ENCODE measurements around the gene RAB11FIP3. TPM values are rescaled to one million over a fixed set of nuclear protein-coding genes. Genes with fewer than 3 reads are reported as not detected.

The RAB11FIP3 gene
- total RNA-seq, 1 experiment from 2014 or later = 33.7 TPM

DNA sequence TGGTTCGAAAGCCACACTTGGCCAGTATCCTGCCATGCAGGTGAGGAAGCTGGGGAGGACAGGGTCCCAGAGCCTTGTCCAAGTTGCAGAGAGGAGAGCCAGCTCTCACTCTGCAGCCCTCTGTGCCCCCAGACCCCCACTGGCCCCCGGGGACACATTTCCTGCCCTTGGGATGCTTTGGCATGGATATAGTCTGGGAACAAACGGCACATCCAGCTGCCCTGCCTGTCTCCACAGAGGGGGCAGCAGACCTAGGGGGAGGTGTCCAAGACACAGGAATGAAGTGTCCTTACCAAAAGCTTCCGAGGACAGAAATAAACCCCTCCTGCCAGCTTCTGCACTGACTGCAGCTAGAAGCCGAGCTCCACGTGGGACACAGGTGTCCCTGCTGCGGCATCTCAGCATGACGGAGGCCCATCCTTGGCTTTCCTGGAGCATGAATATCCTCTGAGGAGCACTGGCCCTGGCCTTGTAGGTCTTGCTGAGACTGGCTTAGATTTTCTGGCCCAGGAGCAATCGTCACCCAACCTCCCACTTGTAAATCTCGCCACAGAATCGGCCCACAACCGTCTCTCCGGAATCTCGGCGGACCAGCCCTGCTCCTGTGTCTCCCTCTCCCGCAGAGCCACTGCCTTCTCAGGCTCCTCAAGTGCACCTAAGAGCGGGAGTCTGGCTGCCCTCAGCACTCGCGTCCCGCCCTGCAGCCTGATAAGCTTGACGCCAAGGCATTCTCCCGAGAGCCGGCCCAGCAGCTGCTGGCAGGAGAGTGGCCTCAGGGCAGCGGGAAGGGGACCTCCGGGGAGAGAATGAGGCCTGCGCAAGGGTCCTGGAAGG lies 100.9 kb downstream of the RAB11FIP3 start:
- peaks cover 83% of the 10 kb centered on the region for H3K36me3 Mint-ChIP-seq (ENCODE audit: insufficient read depth, unreplicated experiment)
- intact Hi-C loops (cut with micrococcal nuclease; ENCODE audit: unreplicated experiment) = loop anchor here (10.0 kb wide), 1 partner anchor 108 kb away; the partner anchor contains the start of genes METTL26 and WFIKKN1
- peak overlapping the region; percentile 92 for H3K4me3 Mint-ChIP-seq (ENCODE audit: low read depth, unreplicated experiment)
- no peaks in the 10 kb centered on the region for H3K27me3 Mint-ChIP-seq (ENCODE audit: unreplicated experiment)
- CTCF ChIA-PET = interaction anchor here (0.5 to 0.7 kb wide), 3 partner anchors 59 to 612 kb away, joined by 3 to 4 read pairs (median 3); no protein-coding TSS in a partner anchor
- TF ChIP-seq, protein P1, sequence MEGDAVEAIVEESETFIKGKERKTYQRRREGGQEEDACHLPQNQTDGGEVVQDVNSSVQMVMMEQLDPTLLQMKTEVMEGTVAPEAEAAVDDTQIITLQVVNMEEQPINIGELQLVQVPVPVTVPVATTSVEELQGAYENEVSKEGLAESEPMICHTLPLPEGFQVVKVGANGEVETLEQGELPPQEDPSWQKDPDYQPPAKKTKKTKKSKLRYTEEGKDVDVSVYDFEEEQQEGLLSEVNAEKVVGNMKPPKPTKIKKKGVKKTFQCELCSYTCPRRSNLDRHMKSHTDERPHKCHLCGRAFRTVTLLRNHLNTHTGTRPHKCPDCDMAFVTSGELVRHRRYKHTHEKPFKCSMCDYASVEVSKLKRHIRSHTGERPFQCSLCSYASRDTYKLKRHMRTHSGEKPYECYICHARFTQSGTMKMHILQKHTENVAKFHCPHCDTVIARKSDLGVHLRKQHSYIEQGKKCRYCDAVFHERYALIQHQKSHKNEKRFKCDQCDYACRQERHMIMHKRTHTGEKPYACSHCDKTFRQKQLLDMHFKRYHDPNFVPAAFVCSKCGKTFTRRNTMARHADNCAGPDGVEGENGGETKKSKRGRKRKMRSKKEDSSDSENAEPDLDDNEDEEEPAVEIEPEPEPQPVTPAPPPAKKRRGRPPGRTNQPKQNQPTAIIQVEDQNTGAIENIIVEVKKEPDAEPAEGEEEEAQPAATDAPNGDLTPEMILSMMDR (IDR thresholded peaks at IDR 0.05; ENCODE audit: unreplicated experiment) = no peak
- H3K27ac Mint-ChIP-seq (ENCODE audit: unreplicated experiment) = peak overlapping the region; percentile 56
- TSS peak; percentile 34 for BruUV-seq (replicated peaks)
- H3K4me1 Mint-ChIP-seq (ENCODE audit: low read depth, unreplicated experiment) = peaks cover 38% of the 10 kb centered on the region
- no peaks in the 10 kb centered on the region for H3K9me3 Mint-ChIP-seq (ENCODE audit: low read depth, unreplicated experiment)
- DNase-seq = no peak

DNA sequence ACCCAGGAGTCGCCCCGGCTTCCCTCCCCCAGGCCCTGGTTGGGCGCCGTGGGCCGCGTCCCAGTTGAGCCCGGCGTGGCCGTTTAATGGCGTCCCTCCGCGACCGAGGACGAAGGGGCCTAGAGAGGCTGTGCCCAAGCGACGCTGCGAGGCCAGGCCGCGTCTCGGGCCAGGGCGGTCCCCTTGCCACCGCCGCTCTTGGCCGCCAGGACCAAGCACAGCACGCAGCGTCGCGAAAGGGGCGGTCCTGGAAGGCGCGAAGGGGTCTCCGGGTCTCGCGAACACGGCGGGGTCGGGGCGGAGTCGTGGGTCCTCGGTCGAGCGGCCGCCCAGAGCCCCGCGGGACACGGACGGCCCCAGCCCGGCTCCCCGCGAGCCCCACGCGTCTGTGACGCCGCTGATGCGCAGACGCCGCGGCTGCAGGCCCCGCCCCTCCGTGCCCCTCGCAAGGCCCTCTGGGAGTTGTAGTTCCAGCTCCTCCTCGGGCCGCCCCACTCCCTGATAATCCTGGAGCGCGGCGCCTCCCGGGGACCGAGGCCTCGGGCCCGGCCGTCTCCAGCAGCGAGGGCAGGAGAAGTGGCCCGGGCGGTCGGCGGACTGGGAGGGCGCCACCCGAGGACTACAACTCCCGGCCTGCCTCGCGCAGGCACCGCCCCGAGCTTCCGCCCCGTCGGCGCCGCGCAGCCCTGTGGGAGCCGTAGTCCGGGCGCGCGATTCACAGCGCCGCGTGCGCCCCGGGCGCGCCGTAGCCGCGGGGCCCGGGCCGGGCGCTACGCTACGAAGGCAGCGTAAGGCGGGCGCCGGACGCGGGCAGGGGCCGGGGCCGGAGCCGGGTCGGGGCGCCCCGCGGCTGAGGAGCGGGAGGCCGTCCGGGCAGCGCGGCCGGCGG lies 101.8 kb downstream of the RAB11FIP3 start, which contains the start of gene CAPN15:
CAPN15 (plus strand) TSS at position 698 of the 889 bp plus-strand sequence. CDS start 19,127 bp downstream, outside the sequence.
- peaks cover 77% of the 10 kb centered on the region for H3K36me3 Mint-ChIP-seq (ENCODE audit: insufficient read depth, unreplicated experiment)
- H3K27ac Mint-ChIP-seq (ENCODE audit: unreplicated experiment) = peak within 1 kb of the TSS; percentile 85
- intact Hi-C loops (cut with micrococcal nuclease; ENCODE audit: unreplicated experiment) = loop anchor here (10.0 kb wide), 1 partner anchor 108 kb away; the partner anchor contains the start of genes METTL26 and WFIKKN1
- H3K9me3 Mint-ChIP-seq (ENCODE audit: low read depth, unreplicated experiment) = no peaks in the 10 kb centered on the region
- peak; percentile 93 for DNase-seq
- TF ChIP-seq, protein P1 (IDR thresholded peaks at IDR 0.05; ENCODE audit: unreplicated experiment) = peak; percentile 45
- H3K27me3 Mint-ChIP-seq (ENCODE audit: unreplicated experiment) = no peaks in the 10 kb centered on the region
- CTCF ChIA-PET = interaction anchor here (0.5 to 0.8 kb wide), 4 partner anchors 55 to 611 kb away, joined by 3 read pairs; no protein-coding TSS in a partner anchor
- peak within 1 kb of the TSS; percentile 92 for H3K4me3 Mint-ChIP-seq (ENCODE audit: low read depth, unreplicated experiment)
- H3K4me1 Mint-ChIP-seq (ENCODE audit: low read depth, unreplicated experiment) = peaks cover 38% of the 10 kb centered on the region
- BruUV-seq (replicated peaks) = no TSS peak

DNA sequence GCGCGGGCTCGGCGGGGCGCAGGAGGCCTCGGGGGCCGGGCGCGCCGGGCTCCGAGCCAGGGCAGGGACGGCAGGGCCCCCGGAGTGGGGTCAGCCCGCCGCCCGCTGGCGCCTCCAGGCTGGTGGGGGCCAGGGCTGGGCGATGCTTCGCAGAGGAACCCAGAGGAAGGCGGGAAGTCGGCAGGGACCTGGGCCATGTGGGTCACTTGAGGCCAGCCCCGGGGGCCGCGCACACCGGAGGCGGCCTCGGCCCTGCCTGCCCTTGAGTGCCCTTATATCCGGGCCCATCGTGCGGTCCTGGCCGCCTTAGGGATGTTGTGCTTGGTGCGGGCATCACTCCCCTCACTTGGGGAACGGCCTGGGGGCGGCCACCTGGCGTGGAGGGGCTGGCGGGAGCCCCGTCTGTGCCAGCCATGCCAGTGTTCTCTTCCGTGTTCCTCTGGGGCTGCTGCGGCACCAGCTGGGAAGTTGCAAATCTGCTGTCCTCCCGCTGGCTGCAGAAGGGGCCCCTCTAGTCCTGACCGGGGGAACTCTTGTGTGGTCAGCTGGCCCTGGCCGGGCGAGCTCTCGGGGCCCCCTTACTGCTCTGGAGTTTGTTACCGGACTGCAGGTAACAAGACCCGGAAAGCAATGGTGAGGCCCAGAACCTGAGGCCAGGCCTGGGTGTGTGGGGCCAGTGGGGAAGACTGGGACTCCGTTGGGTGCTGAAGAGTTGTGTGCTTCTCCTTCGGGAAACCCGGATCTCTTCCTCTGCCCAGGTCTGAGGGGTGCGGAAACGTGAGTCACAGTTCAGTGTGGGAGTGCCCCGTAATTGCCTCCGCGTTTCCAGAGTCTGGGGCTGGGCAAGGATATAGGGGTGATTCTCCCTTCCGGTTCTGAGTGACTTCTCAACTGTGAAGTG lies 102.9 kb downstream of the RAB11FIP3 start:
- DNase-seq = peak; percentile 60
- CTCF ChIA-PET = no interaction called here
- Mint-ChIP-seq H3K9me3 (ENCODE audit: low read depth, unreplicated experiment) (no peaks in the 10 kb centered on the region), H3K36me3 (ENCODE audit: insufficient read depth, unreplicated experiment) (peaks cover 69% of the 10 kb centered on the region), H3K27ac (ENCODE audit: unreplicated experiment) (peak overlapping the region; percentile 85), H3K4me3 (ENCODE audit: low read depth, unreplicated experiment) (peak overlapping the region; percentile 92), H3K27me3 (ENCODE audit: unreplicated experiment) (no peaks in the 10 kb centered on the region), H3K4me1 (ENCODE audit: low read depth, unreplicated experiment) (peaks cover 39% of the 10 kb centered on the region)
- TF ChIP-seq, protein P1 (IDR thresholded peaks at IDR 0.05; ENCODE audit: unreplicated experiment) = no peak
- intact Hi-C loops (cut with micrococcal nuclease; ENCODE audit: unreplicated experiment) = loop anchor here (10.0 kb wide), 1 partner anchor 106 kb away; the partner anchor contains the start of genes METTL26 and WFIKKN1
- BruUV-seq (replicated peaks) = no TSS peak

All from Calu3 (cell line).